Colonic mucosa (tissue), 4 donors: ENCODE measurements around the gene FGGY. TPM values are rescaled to one million over a fixed set of nuclear protein-coding genes. Genes with fewer than 3 reads are reported as not detected.
"Not testable (repeated sequence)": the region's sequence is repeated elsewhere in the genome, so short reads cannot be mapped to it uniquely, and the experiment has no call there.

Experiments used
- DNase-seq: peaks from one replicate; pipeline ENCODE4 v3.0.0-alpha.2; 2020
- H3K27ac ChIP-seq: fragments of 200-600 bp; one replicate; pipeline ENCODE4 v1.8.0; 2021
- H3K27me3 ChIP-seq: fragments of 200-600 bp; one replicate; pipeline ENCODE4 v1.8.0; 2021
- H3K36me3 ChIP-seq: fragments of 200-600 bp; one replicate; pipeline ENCODE4 v1.8.0; 2021
- H3K4me1 ChIP-seq: fragments of 200-600 bp; one replicate; pipeline ENCODE4 v1.8.0; 2021; ENCODE audit warnings: mild to moderate bottlenecking
- H3K4me3 ChIP-seq: fragments of 200-600 bp; one replicate; pipeline ENCODE4 v1.8.0; 2021
- H3K9ac ChIP-seq, 2 donors: one replicate each; pipeline ENCODE4 v1.7.0; 2013; ENCODE audit warnings: control low read depth in 2 of 2, low read depth in 2 of 2, low read length in 2 of 2
- H3K9me3 ChIP-seq: fragments of 200-600 bp; one replicate; pipeline ENCODE4 v1.8.0; 2021
- intact Hi-C: fragments of 100-400 bp; cut with DNase I; formaldehyde crosslinking; loops from one replicate; pipeline ENCODE4 v1.14.1; 2022
- total RNA-seq, 2 donors: library from RNA; stranded (reverse); fragmentation: NEBNext Ultra II Directional in 1 of 2; extraction: Animal tissue kit (Norgen Biotek cat#: 25700) in 1 of 2; gene quantifications; one replicate each; pipeline ENCODE4 v1.2.1, GENCODE V29; 2021
- TF ChIP-seq, protein P1 (sequence below): fragments of 200-600 bp; IDR thresholded peaks from one replicate; pipeline ENCODE4 v1.8.0; 2022; ENCODE audit warnings: antibody characterized with exemption, mild to moderate bottlenecking
- donor health status: healthy.
- donor health status: DM: no; HTN: no; CAD: no.
- donor health status: DM: no; HTN: no; CAD: no.

Gene FGGY
- total RNA-seq, 2 donors from 2014 or later: 12.5 to 19.5 TPM

DNA sequence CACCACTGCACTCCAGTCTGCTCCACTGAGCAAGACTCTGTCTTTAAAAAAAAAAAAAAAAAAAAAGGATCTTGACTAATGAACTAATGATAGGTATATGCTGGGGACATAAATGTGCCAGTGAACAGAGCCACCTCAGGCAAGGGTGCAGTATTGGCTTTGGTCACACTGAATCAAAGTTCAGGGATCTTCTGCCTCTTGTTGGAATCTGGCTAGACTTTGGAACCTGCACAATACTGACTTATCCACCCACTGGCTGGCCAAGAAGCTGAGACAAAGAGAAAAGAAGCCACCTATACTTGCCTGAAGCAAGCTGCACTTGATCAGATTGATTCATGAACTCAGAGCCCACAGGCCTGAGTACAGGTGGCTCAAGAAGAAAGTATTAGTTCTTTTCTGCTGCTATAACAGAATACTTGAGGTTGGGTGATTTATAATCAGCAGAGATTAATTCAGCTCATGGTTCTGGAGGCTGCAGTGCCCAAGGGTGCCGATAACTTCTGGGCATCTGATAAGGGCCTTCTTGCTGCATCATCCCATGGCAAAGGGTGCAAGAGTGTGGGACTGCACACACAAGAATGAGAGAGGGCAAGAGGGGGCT, 172.0 kb downstream of the FGGY start:
- H3K36me3 ChIP-seq: no peaks in the 10 kb centered on the region
- H3K9ac ChIP-seq: no peak overlapping the region
- no peak overlapping the region for H3K4me3 ChIP-seq
- TF ChIP-seq, protein P1, sequence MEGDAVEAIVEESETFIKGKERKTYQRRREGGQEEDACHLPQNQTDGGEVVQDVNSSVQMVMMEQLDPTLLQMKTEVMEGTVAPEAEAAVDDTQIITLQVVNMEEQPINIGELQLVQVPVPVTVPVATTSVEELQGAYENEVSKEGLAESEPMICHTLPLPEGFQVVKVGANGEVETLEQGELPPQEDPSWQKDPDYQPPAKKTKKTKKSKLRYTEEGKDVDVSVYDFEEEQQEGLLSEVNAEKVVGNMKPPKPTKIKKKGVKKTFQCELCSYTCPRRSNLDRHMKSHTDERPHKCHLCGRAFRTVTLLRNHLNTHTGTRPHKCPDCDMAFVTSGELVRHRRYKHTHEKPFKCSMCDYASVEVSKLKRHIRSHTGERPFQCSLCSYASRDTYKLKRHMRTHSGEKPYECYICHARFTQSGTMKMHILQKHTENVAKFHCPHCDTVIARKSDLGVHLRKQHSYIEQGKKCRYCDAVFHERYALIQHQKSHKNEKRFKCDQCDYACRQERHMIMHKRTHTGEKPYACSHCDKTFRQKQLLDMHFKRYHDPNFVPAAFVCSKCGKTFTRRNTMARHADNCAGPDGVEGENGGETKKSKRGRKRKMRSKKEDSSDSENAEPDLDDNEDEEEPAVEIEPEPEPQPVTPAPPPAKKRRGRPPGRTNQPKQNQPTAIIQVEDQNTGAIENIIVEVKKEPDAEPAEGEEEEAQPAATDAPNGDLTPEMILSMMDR: no peak
- no peak overlapping the region for H3K27ac ChIP-seq
- no peaks in the 10 kb centered on the region for H3K4me1 ChIP-seq
- DNase-seq: no peak
- no peaks in the 10 kb centered on the region for H3K9me3 ChIP-seq
- H3K27me3 ChIP-seq: no peaks in the 10 kb centered on the region
- intact Hi-C loops: no loop called here

DNA sequence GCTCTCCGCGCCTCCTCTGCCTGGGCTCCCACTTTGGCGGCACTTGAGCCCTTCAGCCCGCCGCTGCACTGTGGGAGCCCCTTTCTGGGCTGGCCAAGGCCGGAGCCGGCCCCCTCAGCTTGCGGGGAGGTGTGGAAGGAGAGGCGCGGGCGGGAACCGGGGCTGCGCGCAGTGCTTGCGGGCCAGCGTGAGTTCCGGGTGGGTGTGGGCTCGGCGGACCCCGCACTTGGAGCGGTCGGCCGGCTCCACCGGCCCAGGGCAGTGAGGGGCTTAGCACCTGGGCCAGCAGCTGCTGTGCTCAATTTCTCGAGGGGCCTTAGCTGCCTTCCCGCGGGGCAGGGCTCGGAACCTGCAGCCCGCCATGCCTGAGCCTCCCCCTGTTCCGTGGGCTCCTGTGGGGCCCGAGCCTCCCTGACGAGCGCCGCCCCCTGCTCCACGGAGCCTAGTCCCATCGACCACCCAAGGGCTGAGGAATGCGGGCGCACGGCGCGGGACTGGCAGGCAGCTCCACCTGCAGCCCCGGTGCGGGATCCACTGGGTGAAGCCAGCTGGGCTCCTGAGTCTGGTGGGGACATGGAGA, 175.2 kb downstream of the FGGY start:
- H3K27me3 ChIP-seq, H3K27ac ChIP-seq, H3K4me3 ChIP-seq, DNase-seq, H3K9me3 ChIP-seq, H3K4me1 ChIP-seq, H3K9ac ChIP-seq, H3K36me3 ChIP-seq, intact Hi-C loops: not testable (repeated sequence)

DNA sequence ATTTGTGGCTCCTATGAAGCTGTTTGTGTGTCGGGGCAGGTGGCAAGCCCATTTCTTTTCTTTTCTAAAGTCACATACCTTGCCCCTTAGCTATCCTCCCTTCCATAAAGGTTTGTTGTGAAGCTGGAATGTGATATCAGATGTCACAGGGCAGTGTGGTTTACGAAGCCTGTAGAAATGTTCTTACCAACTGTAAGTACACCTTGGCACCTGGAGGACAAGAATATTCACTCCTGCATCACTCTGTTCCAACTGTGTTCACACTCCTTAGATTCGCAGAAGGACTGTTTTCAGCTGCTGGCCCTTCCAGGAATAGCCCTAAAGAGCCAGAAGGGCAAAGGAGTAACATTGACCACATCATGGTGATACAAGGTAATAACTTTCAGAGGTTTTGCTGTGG, 176.9 kb downstream of the FGGY start:
- no peaks in the 10 kb centered on the region for H3K36me3 ChIP-seq
- no peaks in the 10 kb centered on the region for H3K4me1 ChIP-seq
- DNase-seq: no peak
- no peak overlapping the region for H3K4me3 ChIP-seq
- H3K9ac ChIP-seq: no peak overlapping the region
- H3K27me3 ChIP-seq: no peaks in the 10 kb centered on the region
- no peak overlapping the region for H3K27ac ChIP-seq
- intact Hi-C loops: no loop called here
- TF ChIP-seq, protein P1: no peak
- H3K9me3 ChIP-seq: no peaks in the 10 kb centered on the region

DNA sequence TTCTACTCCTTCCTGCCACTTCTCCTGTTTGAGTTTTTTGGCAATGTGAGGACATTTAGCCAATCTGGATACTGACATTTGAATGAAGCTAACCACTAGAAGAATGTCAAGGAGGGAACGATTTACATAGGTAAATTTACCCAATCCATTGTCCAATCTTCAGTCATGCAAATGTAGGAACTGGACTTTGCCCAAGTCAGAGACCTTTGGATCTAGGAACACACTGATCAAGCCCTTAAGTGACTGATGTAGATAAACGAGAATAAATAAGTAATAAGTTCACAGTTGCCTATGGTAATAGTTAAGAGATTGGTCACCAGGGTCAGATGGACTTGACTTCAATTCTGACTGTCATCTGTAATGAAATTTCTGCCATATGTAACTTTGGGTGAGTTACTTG, 177.6 kb downstream of the FGGY start:
- intact Hi-C loops: no loop called here
- TF ChIP-seq, protein P1: no peak
- no peak overlapping the region for H3K9ac ChIP-seq
- no peak for DNase-seq
- H3K4me3 ChIP-seq: no peak overlapping the region
- H3K9me3 ChIP-seq: no peaks in the 10 kb centered on the region
- no peaks in the 10 kb centered on the region for H3K36me3 ChIP-seq
- no peaks in the 10 kb centered on the region for H3K4me1 ChIP-seq
- no peak overlapping the region for H3K27ac ChIP-seq
- no peaks in the 10 kb centered on the region for H3K27me3 ChIP-seq

DNA sequence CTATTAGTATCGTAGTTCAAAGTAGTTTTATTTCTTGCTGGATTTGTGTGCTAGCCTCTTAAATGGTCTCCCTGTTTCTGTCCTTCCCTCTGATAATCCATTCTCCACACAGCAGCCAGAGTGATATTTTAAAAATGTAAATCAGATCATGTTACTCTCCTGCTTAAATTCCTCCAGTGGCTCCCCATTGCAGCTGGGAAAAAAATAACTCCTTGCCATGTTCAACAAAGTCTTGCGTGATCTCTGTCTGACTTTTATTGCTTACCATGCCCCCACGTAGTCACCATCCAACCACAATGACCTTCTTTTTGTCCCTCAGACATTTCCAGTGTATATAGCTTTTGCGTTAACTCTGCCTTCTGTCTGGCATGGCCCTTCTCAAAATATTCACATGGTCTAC, 178.8 kb downstream of the FGGY start:
- TF ChIP-seq, protein P1: no peak
- intact Hi-C loops: no loop called here
- H3K4me3 ChIP-seq: no peak overlapping the region
- no peak for DNase-seq
- H3K9ac ChIP-seq: no peak overlapping the region
- H3K36me3 ChIP-seq: no peaks in the 10 kb centered on the region
- H3K4me1 ChIP-seq: no peaks in the 10 kb centered on the region
- no peaks in the 10 kb centered on the region for H3K27me3 ChIP-seq
- H3K9me3 ChIP-seq: no peaks in the 10 kb centered on the region
- no peak overlapping the region for H3K27ac ChIP-seq

DNA sequence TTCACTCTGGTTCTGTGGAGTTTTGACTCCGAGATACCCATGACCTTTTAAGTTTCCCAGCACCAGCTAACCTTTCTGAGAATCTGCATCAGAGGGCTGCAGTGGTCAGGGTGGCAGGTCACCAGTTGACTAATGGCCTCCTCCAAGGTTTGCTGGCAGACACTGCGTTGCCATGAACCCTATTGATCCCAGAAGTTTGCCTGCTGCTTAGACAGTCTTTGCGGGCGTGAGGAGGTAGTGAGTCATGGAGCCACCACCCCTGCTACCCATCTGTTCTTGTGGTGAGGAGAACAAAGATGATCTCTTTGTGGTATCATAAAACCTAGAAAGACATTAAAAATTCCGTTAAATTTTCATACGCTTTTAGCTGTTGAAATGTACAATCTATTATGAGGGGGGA, 180.4 kb downstream of the FGGY start:
- Histone ChIP-seq H3K27ac (no peak overlapping the region), H3K27me3 (no peaks in the 10 kb centered on the region), H3K9ac (no peak overlapping the region), H3K4me1 (no peaks in the 10 kb centered on the region), H3K9me3 (no peaks in the 10 kb centered on the region), H3K4me3 (no peak overlapping the region), H3K36me3 (no peaks in the 10 kb centered on the region)
- intact Hi-C loops: no loop called here
- TF ChIP-seq, protein P1: no peak
- no peak for DNase-seq
